C4-2B (cell line): ENCODE results near the gene PLA2G2D.

Source experiments
- CTCF ChIP-seq: fragments of 450-650 bp; conservative IDR thresholded peaks from 2 replicates; pipeline ENCODE4 v1.5.1; 2017; ENCODE audit warnings: mild to moderate bottlenecking
- ZFX ChIP-seq: fragments of 450-650 bp; IDR thresholded peaks from 2 replicates; pipeline ENCODE4 v1.6.1; 2017

GRCh38 chr1:20143318-20143717 lies 24.0 kb upstream of the PLA2G2D start:
- no peak for TF ChIP-seq CTCF
- TF ChIP-seq ZFX: no peak
